HUES64 (cell line): ENCODE measurements around the gene EHD4.

Source experiments
- H3K27ac ChIP-seq: 2 replicates; pipeline ENCODE4 v1.7.0; 2013; ENCODE audit warnings: low read depth, low read length, inconsistent platforms
- H3K27me3 ChIP-seq: 2 replicates; pipeline ENCODE4 v1.6.1; 2013; ENCODE audit warnings: mild to moderate bottlenecking, low read length; ENCODE audit not compliant: insufficient read depth
- H3K36me3 ChIP-seq: 2 replicates; pipeline ENCODE4 v1.6.1; 2013; ENCODE audit warnings: mild to moderate bottlenecking, low read length; ENCODE audit not compliant: insufficient read depth
- H3K4me1 ChIP-seq: 2 replicates; pipeline ENCODE4 v1.6.1; 2013; ENCODE audit warnings: mild to moderate bottlenecking, low read length, moderate library complexity; ENCODE audit not compliant: insufficient read depth
- H3K4me3 ChIP-seq: 2 replicates; pipeline ENCODE4 v1.5.1; 2013; ENCODE audit warnings: mild to moderate bottlenecking, low read length, moderate library complexity
- H3K9ac ChIP-seq: 2 replicates; pipeline ENCODE4 v1.6.1; 2013; ENCODE audit warnings: mild to moderate bottlenecking, low read depth, low read length
- H3K9me3 ChIP-seq: 2 replicates; pipeline ENCODE4 v1.6.1; 2013; ENCODE audit warnings: low read depth, low read length; ENCODE audit not compliant: insufficient read depth
- WGBS: fragments of 150-250, 120-280 bp; methylation state at CpG from one replicate; pipeline ENCODE4 v1.1.7; 2013; ENCODE audit warnings: missing lambda C conversion rate; 5-methylcytosine and 5-hydroxymethylcytosine counted together

EHD4 gene

GRCh38 chr15:41994171-41994650, 21.9 kb upstream of the EHD4 start:
- Histone ChIP-seq H3K4me3 (no peak overlapping the region), H3K9me3 (no peaks in the 10 kb centered on the region), H3K9ac (no peak overlapping the region), H3K27me3 (no peaks in the 10 kb centered on the region), H3K27ac (no peak overlapping the region), H3K36me3 (no peaks in the 10 kb centered on the region), H3K4me1 (peaks cover 6% of the 10 kb centered on the region; the same call in 1 of the 2 replicates)
- WGBS, result 87% methylated on average over 5 of the region's 5 CpGs

DNA sequence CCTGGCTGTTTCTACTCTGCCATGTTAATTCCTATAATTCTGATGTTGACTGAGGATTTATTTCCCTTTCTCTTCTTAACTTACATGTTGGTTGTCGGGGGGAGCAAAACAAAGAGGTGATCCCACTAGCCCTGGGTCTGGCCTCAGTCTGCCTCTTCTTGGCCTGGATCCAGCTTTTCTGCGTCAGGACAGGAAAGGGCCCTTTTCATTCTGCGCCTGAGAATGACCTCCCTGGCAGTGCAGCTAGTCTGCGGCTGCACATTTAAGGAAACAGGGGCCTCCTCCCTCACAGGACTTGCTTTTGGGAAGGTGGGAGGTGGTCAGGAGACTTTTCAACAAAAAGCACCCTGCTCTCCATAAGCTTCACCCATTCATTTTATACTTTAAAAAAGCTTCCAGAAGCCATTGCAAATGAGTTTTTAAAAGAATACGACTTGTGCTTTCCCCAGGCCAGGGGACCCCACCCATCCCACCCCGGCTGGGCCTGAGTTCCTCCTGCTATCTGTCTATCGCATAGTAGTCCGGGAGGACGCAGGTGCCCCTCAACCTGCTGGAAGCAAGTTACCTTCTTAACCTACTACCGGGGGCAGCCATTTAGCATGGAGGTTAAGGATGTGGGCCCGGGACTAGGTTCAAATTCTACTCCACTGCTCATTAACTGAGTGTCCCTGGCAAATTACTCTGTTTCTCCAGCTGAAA, 21.3 kb upstream of the EHD4 start:
- Histone ChIP-seq H3K27me3 (no peaks in the 10 kb centered on the region), H3K9me3 (no peaks in the 10 kb centered on the region), H3K4me1 (peaks cover 6% of the 10 kb centered on the region; the same call in 1 of the 2 replicates), H3K9ac (no peak overlapping the region), H3K36me3 (no peaks in the 10 kb centered on the region), H3K4me3 (no peak overlapping the region), H3K27ac (no peak overlapping the region)
- WGBS, result 94% methylated on average over 11 of the region's 11 CpGs

DNA sequence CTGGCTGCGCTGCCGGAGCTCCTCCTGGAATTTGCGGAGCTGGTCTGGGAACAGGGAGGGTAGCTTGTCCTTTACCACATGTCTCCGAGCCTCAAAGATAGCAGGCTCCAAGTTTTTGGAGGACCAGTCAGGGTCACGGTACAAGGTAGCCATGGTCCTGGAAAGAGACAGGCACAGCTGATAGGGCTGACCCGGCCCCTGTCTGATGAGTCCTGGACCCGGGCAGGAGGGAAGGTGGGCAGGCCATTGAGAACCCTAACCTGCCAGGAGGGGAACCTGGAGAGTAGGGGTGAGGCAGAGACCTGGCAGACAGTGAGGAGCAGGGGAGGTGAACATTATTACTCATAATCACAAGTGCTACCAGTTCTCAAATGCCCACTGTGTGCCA, 20.4 kb upstream of the EHD4 start:
- H3K9ac ChIP-seq, result no peak overlapping the region
- WGBS, result 94% methylated on average over 7 of the region's 7 CpGs

GRCh38 chr15:41992151-41992802, 19.9 kb upstream of the EHD4 start:
- WGBS, result 90% methylated on average over 18 of the region's 18 CpGs
- H3K36me3 ChIP-seq, result no peaks in the 10 kb centered on the region
- H3K9me3 ChIP-seq, result no peaks in the 10 kb centered on the region
- H3K27me3 ChIP-seq, result no peaks in the 10 kb centered on the region
- no peak overlapping the region for H3K27ac ChIP-seq
- no peak overlapping the region for H3K4me3 ChIP-seq
- H3K4me1 ChIP-seq, result peaks cover 6% of the 10 kb centered on the region; the same call in 1 of the 2 replicates
- no peak overlapping the region for H3K9ac ChIP-seq

More for the DNA sequence above, 20.4 kb upstream of the EHD4 start:
- no peak overlapping the region for H3K4me3 ChIP-seq
- peaks cover 6% of the 10 kb centered on the region; the same call in 1 of the 2 replicates for H3K4me1 ChIP-seq
- H3K27me3 ChIP-seq, result no peaks in the 10 kb centered on the region
- no peaks in the 10 kb centered on the region for H3K9me3 ChIP-seq
- H3K27ac ChIP-seq, result no peak overlapping the region
- H3K36me3 ChIP-seq, result no peaks in the 10 kb centered on the region

GRCh38 chr15:41990691-41991090, 18.3 kb upstream of the EHD4 start:
- WGBS, result 63% methylated on average over 2 of the region's 3 CpGs

GRCh38 chr15:41990243-41990605, 17.9 kb upstream of the EHD4 start:
- Histone ChIP-seq H3K27ac (no peak overlapping the region), H3K27me3 (no peaks in the 10 kb centered on the region), H3K9me3 (no peaks in the 10 kb centered on the region), H3K36me3 (no peaks in the 10 kb centered on the region), H3K4me3 (no peak overlapping the region), H3K9ac (no peak overlapping the region), H3K4me1 (peaks cover 6% of the 10 kb centered on the region; the same call in 1 of the 2 replicates)
- 68% methylated on average over 7 of the region's 7 CpGs for WGBS

More at GRCh38 chr15:41990691-41991090, 18.3 kb upstream of the EHD4 start:
- Histone ChIP-seq H3K9ac (no peak overlapping the region), H3K4me3 (no peak overlapping the region), H3K36me3 (no peaks in the 10 kb centered on the region), H3K4me1 (peaks cover 6% of the 10 kb centered on the region; the same call in 1 of the 2 replicates), H3K27me3 (no peaks in the 10 kb centered on the region), H3K27ac (no peak overlapping the region), H3K9me3 (no peaks in the 10 kb centered on the region)

GRCh38 chr15:41989573-41990242, 17.4 kb upstream of the EHD4 start:
- Histone ChIP-seq H3K9me3 (no peaks in the 10 kb centered on the region), H3K4me3 (no peak overlapping the region), H3K27ac (no peak overlapping the region), H3K36me3 (no peaks in the 10 kb centered on the region), H3K4me1 (peaks cover 6% of the 10 kb centered on the region; the same call in 1 of the 2 replicates), H3K9ac (no peak overlapping the region), H3K27me3 (no peaks in the 10 kb centered on the region)
- WGBS, result 32% methylated on average over 9 of the region's 9 CpGs

DNA sequence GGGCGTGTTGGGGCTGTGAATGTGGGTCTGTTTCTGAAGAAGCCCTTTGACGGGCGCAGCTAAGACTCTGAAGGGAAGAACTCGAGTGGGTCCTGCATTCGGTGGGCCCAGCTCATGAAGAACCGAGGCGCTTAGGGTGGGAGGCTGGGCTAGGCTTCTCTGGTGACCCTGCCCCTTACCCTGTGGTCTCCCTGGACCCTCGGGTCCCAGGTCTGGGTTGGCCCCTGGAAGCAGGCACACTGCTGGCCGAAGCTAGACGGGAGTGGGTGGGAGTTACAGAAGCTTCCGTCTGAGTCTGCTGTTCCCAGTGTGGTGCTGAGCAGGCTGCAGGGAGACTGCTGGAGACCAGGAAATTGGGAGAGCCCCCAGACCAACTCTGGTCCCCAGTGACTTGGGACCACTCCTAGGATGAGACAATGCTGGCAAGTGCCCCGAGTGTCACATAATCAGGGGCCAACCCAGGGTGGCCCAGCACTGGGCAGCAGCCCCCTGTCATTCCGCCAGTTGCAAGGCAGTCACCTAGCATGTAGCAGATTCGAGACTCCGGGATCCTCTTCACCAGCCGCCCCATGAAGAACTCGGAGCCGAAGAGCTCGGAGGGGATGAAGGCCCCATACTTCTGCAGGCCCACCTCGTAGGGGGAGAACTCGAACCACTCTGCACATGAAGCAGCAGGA, 16.7 kb upstream of the EHD4 start:
- Histone ChIP-seq H3K9ac (no peak overlapping the region), H3K4me1 (peaks cover 6% of the 10 kb centered on the region; the same call in 1 of the 2 replicates), H3K9me3 (no peaks in the 10 kb centered on the region), H3K27me3 (no peaks in the 10 kb centered on the region), H3K36me3 (no peaks in the 10 kb centered on the region), H3K27ac (no peak overlapping the region), H3K4me3 (no peak overlapping the region)
- WGBS, result 78% methylated on average over 21 of the region's 21 CpGs

- Histone ChIP-seq H3K36me3 (no peaks in the 10 kb centered on the region), H3K27me3 (no peaks in the 10 kb centered on the region), H3K9me3 (no peaks in the 10 kb centered on the region), H3K4me1 (peaks cover 6% of the 10 kb centered on the region; the same call in 1 of the 2 replicates), H3K9ac (no peak overlapping the region), H3K4me3 (no peak overlapping the region), H3K27ac (no peak overlapping the region)
- 90% methylated on average over 10 of the region's 11 CpGs for WGBS
These were observed 15.5 kb upstream of the EHD4 start for GRCh38 chr15:41987925-41988275.

- Histone ChIP-seq H3K4me1 (peaks cover 6% of the 10 kb centered on the region; the same call in 1 of the 2 replicates), H3K9ac (no peak overlapping the region), H3K36me3 (no peaks in the 10 kb centered on the region), H3K9me3 (no peaks in the 10 kb centered on the region), H3K27ac (no peak overlapping the region), H3K4me3 (no peak overlapping the region), H3K27me3 (no peaks in the 10 kb centered on the region)
- WGBS, result 90% methylated on average over 14 of the region's 17 CpGs
These were observed 15.0 kb upstream of the EHD4 start for GRCh38 chr15:41987246-41987924.
